HCT116 (cell line): Measurements from ENCODE around the gene C16orf78. TPM values are rescaled to one million over a fixed set of nuclear protein-coding genes. Genes with fewer than 3 reads are reported as not detected.

Source experiments
- ATAC-seq: fragments of 200-7000 bp; cut with Tn5 transposase; 2 replicates; pipeline ENCODE4 v1.9.1; 2020; ENCODE audit warnings: mild to moderate bottlenecking, moderate library complexity
- BruUV-seq: library from RNA; stranded (reverse); fragments of 400-500 nt; replicated peaks from 2 replicates; lab custom pipeline; 2021; lab: Mats Ljungman, UMichigan
- CTCF ChIA-PET: fragments of 300-600 bp; sonication (Branson Sonifier 250); formaldehyde crosslinking; loops from one replicate; lab custom pipeline; 2021; ENCODE audit warnings: antibody characterized with exemption; lab: Charles Lee
- POLR2A ChIA-PET: fragments of 300-600, 350-600 bp; sonication (Branson Sonifier 250); formaldehyde crosslinking; loops from one replicate; lab custom pipeline; 2021; ENCODE audit warnings: antibody characterized with exemption; lab: Charles Lee
- RAD21 ChIA-PET, 2 experiments: fragments of 300-600 bp; sonication (Branson Sonifier 250); formaldehyde crosslinking; loops; one replicate each; lab custom pipeline; 2023; ENCODE audit warnings: low total read pairs in 2 of 2; ENCODE audit not compliant: uncharacterized antibody in 2 of 2, unreplicated experiment in 2 of 2, low non-redundant PET in 1 of 2; lab: Charles Lee
- DNase-seq: peaks from one replicate; pipeline ENCODE4 v3.0.0-alpha.2; 2010; ENCODE audit warnings: low read depth, low spot score
- H2AFZ ChIP-seq: fragments of 200-600 bp; shearing (Covaris generic), sonication (generic); 2 replicates; pipeline ENCODE4 v1.6.1; 2017; ENCODE audit warnings: low read depth, mixed run types, mixed read lengths, antibody characterized with exemption, low read length; ENCODE audit not compliant: poor library complexity, severe bottlenecking
- H3K27ac ChIP-seq: 2 replicates; pipeline ENCODE4 v1.5.1; 2012; ENCODE audit warnings: low read depth, low read length
- H3K27me3 ChIP-seq: fragments of 200-600 bp; sonication (generic); 2 replicates; pipeline ENCODE4 v1.6.1; 2016; ENCODE audit warnings: mixed run types, low read length, mixed read lengths; ENCODE audit not compliant: insufficient read depth
- H3K36me3 ChIP-seq, 2 experiments: fragments of 200-500 bp in 1 of 2; fragments of 200-600 bp in 1 of 2; sonication (Bioruptor generic) in 1 of 2; sonication (generic) in 1 of 2; 2 replicates each; pipeline versions ENCODE4 v1.5.1 to v1.6.1; 2014 to 2016; ENCODE audit warnings: low read length in 2 of 2, inconsistent platforms in 1 of 2, mixed read lengths in 1 of 2, mixed run types in 1 of 2; ENCODE audit not compliant: insufficient read depth in 2 of 2, control insufficient read depth in 1 of 2
- H3K4me1 ChIP-seq, 2 experiments: fragments of 200-600 bp in 1 of 2; sonication (generic) in 1 of 2; 2 replicates each; pipeline versions ENCODE4 v1.5.1 to v1.6.1; 2012 to 2017; ENCODE audit warnings: low read length in 2 of 2, inconsistent platforms in 1 of 2, mild to moderate bottlenecking in 1 of 2, mixed read lengths in 1 of 2, mixed run types in 1 of 2, moderate library complexity in 1 of 2; ENCODE audit not compliant: insufficient read depth in 2 of 2, control insufficient read depth in 1 of 2
- H3K4me2 ChIP-seq: fragments of 200-600 bp; sonication (generic); 2 replicates; pipeline ENCODE4 v1.6.1; 2017; ENCODE audit warnings: mixed run types, low read length, mixed read lengths
- H3K4me3 ChIP-seq, 2 experiments: fragments of 200-600 bp in 1 of 2; sonication (generic) in 1 of 2; replicated peaks in 1 of 2; 2 replicates each; pipeline ENCODE4 v1.5.1; 2011 to 2016; ENCODE audit warnings: low read length in 2 of 2, control low read depth in 1 of 2, low read depth in 1 of 2, mild to moderate bottlenecking in 1 of 2, mixed read lengths in 1 of 2, mixed run types in 1 of 2
- H3K79me2 ChIP-seq: fragments of 200-600 bp; sonication (generic); 2 replicates; pipeline ENCODE4 v1.6.1; 2017; ENCODE audit warnings: mild to moderate bottlenecking, mixed run types, low read length, moderate library complexity, mixed read lengths; ENCODE audit not compliant: insufficient read depth
- H3K9ac ChIP-seq: fragments of 200-600 bp; sonication (generic); 2 replicates; pipeline ENCODE4 v1.6.1; 2016; ENCODE audit warnings: low read length, mixed read lengths
- H3K9me2 ChIP-seq: fragments of 200-600 bp; sonication (generic), shearing (Covaris generic); 2 replicates; pipeline ENCODE4 v1.6.1; 2017; ENCODE audit warnings: mixed run types, mild to moderate bottlenecking, moderate library complexity; ENCODE audit not compliant: insufficient read depth
- H3K9me3 ChIP-seq, 2 experiments: fragments of 200-500 bp in 1 of 2; fragments of 200-600 bp in 1 of 2; sonication (Bioruptor generic) in 1 of 2; sonication (generic) in 1 of 2; 2 replicates each; pipeline ENCODE4 v1.6.1; 2014 to 2017; ENCODE audit warnings: low read length in 2 of 2, mixed read lengths in 2 of 2, inconsistent platforms in 1 of 2, low read depth in 1 of 2, mild to moderate bottlenecking in 1 of 2, mixed run types in 1 of 2, moderate library complexity in 1 of 2; ENCODE audit not compliant: control insufficient read depth in 1 of 2, insufficient read depth in 1 of 2
- H4K20me1 ChIP-seq: fragments of 200-600 bp; sonication (generic), shearing (Covaris generic); 2 replicates; pipeline ENCODE4 v1.6.1; 2017; ENCODE audit warnings: mixed run types, mild to moderate bottlenecking, moderate library complexity; ENCODE audit not compliant: insufficient read depth
- ATF3 ChIP-seq: IDR thresholded peaks from 2 replicates; pipeline ENCODE4 v1.6.1; 2012
- CBX3 ChIP-seq: IDR thresholded peaks from 2 replicates; pipeline ENCODE4 v1.6.1; 2012; ENCODE audit warnings: low read depth
- CTCF ChIP-seq, 3 experiments: fragments of 200-600 bp in 1 of 3; sonication (generic) in 1 of 3; IDR thresholded peaks in 2 of 3; conservative IDR thresholded peaks in 1 of 3; 2 replicates each; pipeline ENCODE4 v1.5.1; 2012 to 2017; ENCODE audit warnings: low read depth in 2 of 3, low read length in 2 of 3, antibody characterized with exemption in 1 of 3, borderline replicate concordance in 1 of 3, control low read depth in 1 of 3, mild to moderate bottlenecking in 1 of 3, mixed read lengths in 1 of 3, mixed run types in 1 of 3, moderate library complexity in 1 of 3; ENCODE audit not compliant: insufficient read depth in 1 of 3
- ELF1 ChIP-seq: IDR thresholded peaks from 2 replicates; pipeline ENCODE4 v1.6.1; 2012; ENCODE audit warnings: low read depth, borderline replicate concordance
- EZH2 ChIP-seq: fragments of 200-600 bp; sonication (generic); IDR thresholded peaks from 2 replicates; pipeline ENCODE4 v1.6.1; 2017; ENCODE audit warnings: antibody characterized with exemption, mixed run types
- EZH2phosphoT487 ChIP-seq: fragments of 200-600 bp; IDR thresholded peaks from 2 replicates; pipeline ENCODE4 v1.6.1; 2018; ENCODE audit warnings: antibody characterized with exemption, borderline replicate concordance
- FOSL1 ChIP-seq: IDR thresholded peaks from 2 replicates; pipeline ENCODE4 v1.6.1; 2012; ENCODE audit warnings: low read depth
- MAX ChIP-seq: IDR thresholded peaks from 2 replicates; pipeline ENCODE4 v1.6.1; 2012
- POLR2AphosphoS5 ChIP-seq: IDR thresholded peaks from 2 replicates; pipeline ENCODE4 v1.6.1; 2011; ENCODE audit warnings: mild to moderate bottlenecking, low read depth, low read length, moderate library complexity
- REST ChIP-seq: IDR thresholded peaks from 2 replicates; pipeline ENCODE4 v1.6.1; 2012; ENCODE audit warnings: low read depth
- SIN3A ChIP-seq: IDR thresholded peaks from 2 replicates; pipeline ENCODE4 v1.6.1; 2012; ENCODE audit warnings: low read depth
- SP1 ChIP-seq: IDR thresholded peaks from 2 replicates; pipeline ENCODE4 v1.6.1; 2012; ENCODE audit warnings: low read depth
- TCF7L2 ChIP-seq: IDR thresholded peaks from 2 replicates; pipeline ENCODE4 v1.7.0; 2011; ENCODE audit warnings: borderline replicate concordance, inconsistent platforms; ENCODE audit not compliant: insufficient read depth, insufficient read length; ENCODE audit errors: extremely low read depth
- ZFX ChIP-seq: fragments of 450-650 bp; IDR thresholded peaks from 2 replicates; pipeline ENCODE4 v1.6.1; 2017
- ZNF274 ChIP-seq: fragments of 200-500 bp; sonication (Bioruptor generic); IDR thresholded peaks from 2 replicates; pipeline ENCODE4 v1.6.1; 2014; ENCODE audit warnings: mild to moderate bottlenecking, low read depth, low read length, inconsistent platforms
- intact Hi-C: fragments of 100-400 bp; cut with micrococcal nuclease; formaldehyde crosslinking; loops from 2 replicates; pipeline ENCODE4 v1.10.0; 2022
- total RNA-seq: library from RNA; stranded (reverse); gene quantifications from one replicate; pipeline ENCODE4 v1.2.1, GENCODE V29; 2021; ENCODE audit not compliant: unreplicated experiment

C16orf78 gene
- total RNA-seq, 1 experiment from 2014 or later, result not detected

GRCh38 chr16:49377196-49377755 is 3.7 kb downstream of the C16orf78 start:
- ChIA-PET CTCF (no interaction called here), RAD21 (no interaction called here), POLR2A (no interaction called here)
- H3K9ac ChIP-seq, result no peak overlapping the region
- no peak overlapping the region for H3K4me2 ChIP-seq
- no peaks in the 10 kb centered on the region for H3K9me2 ChIP-seq
- no peak for ATAC-seq
- no peak for DNase-seq
- H3K79me2 ChIP-seq, result no peaks in the 10 kb centered on the region
- no peak for TF ChIP-seq ZFX
- TF ChIP-seq SIN3A, result no peak
- no peak for TF ChIP-seq CTCF (IDR thresholded peaks at IDR 0.05 in 2 of 3, conservative IDR thresholded peaks at IDR 0.05 in 1 of 3; ENCODE audit: borderline replicate concordance in 1 of 3, insufficient read depth in 1 of 3, low read depth in 2 of 3, low read length in 2 of 3)
- TF ChIP-seq TCF7L2, result no peak
- TF ChIP-seq REST, result no peak
- TF ChIP-seq MAX, result no peak
- no peak for TF ChIP-seq SP1
- TF ChIP-seq ELF1, result no peak
- TF ChIP-seq FOSL1, result no peak
- TF ChIP-seq POLR2AphosphoS5, result no peak
- TF ChIP-seq CBX3, result no peak
- no peak for TF ChIP-seq ZNF274
- no peak for TF ChIP-seq ATF3
- TF ChIP-seq EZH2phosphoT487, result no peak
- no peak for TF ChIP-seq EZH2
- H2AFZ ChIP-seq, result no peak overlapping the region
- H3K36me3 ChIP-seq, result no peaks in the 10 kb centered on the region
- no peak overlapping the region for H3K4me3 ChIP-seq
- no peaks in the 10 kb centered on the region for H3K4me1 ChIP-seq
- no peaks in the 10 kb centered on the region for H3K9me3 ChIP-seq
- intact Hi-C loops, result no loop called here
- BruUV-seq, result no TSS peak
- H3K27ac ChIP-seq, result no peak overlapping the region
- peaks cover 10% of the 10 kb centered on the region for H3K27me3 ChIP-seq
- no peaks in the 10 kb centered on the region for H4K20me1 ChIP-seq
